SK-N-SH (cell line): Measurements from ENCODE around the gene PPP2R5B. TPM values are rescaled to one million over a fixed set of nuclear protein-coding genes. Genes with fewer than 3 reads are reported as not detected.

Source experiments
- CTCF ChIA-PET: fragments of 300-600, 350-600 bp; formaldehyde crosslinking; extraction: SDS; loops from one replicate; lab custom pipeline; 2021; lab: Yijun Ruan, JAX
- POLR2A ChIA-PET: fragments of 350-600 bp; sonication (Branson Sonifier 250); formaldehyde crosslinking; extraction: SDS; loops from one replicate; lab custom pipeline; 2020; ENCODE audit warnings: antibody characterized with exemption, inconsistent platforms; lab: Yijun Ruan, JAX
- DNase-seq: peaks from one replicate; pipeline ENCODE4 v3.0.0; 2012
- H2AFZ ChIP-seq: fragments of 200-600 bp; sonication (generic); 2 replicates; pipeline ENCODE4 v1.8.1; 2016; ENCODE audit warnings: antibody characterized with exemption, mild to moderate bottlenecking, low read depth
- H3F3A ChIP-seq: fragments of 200-600 bp; sonication (generic); replicated peaks from 2 replicates; pipeline ENCODE3; 2016; ENCODE audit warnings: antibody characterized with exemption, mild to moderate bottlenecking; ENCODE audit not compliant: insufficient read depth
- H3K27ac ChIP-seq, 2 experiments: fragments of 200-500 bp in 1 of 2; fragments of 200-600 bp in 1 of 2; sonication (Bioruptor generic) in 1 of 2; sonication (generic), shearing (Covaris generic) in 1 of 2; 2 replicates each; pipeline versions ENCODE4 v1.5.1 to v1.6.1; 2014 to 2016; ENCODE audit warnings: low read depth in 2 of 2, inconsistent platforms in 1 of 2, low read length in 1 of 2, mild to moderate bottlenecking in 1 of 2, mixed read lengths in 1 of 2
- H3K27me3 ChIP-seq: fragments of 200-600 bp; sonication (generic), shearing (Covaris generic); 2 replicates; pipeline ENCODE4 v1.6.1; 2016; ENCODE audit warnings: mixed run types; ENCODE audit not compliant: insufficient read depth
- H3K36me3 ChIP-seq, 2 experiments: fragments of 200-500 bp in 1 of 2; fragments of 200-600 bp in 1 of 2; sonication (Bioruptor generic) in 1 of 2; sonication (generic) in 1 of 2; replicated peaks in 1 of 2; 2 replicates each; pipeline versions ENCODE3 to v1.5.1; 2014 to 2016; ENCODE audit warnings: low read length in 1 of 2, mild to moderate bottlenecking in 1 of 2; ENCODE audit not compliant: insufficient read depth in 2 of 2, control insufficient read depth in 1 of 2
- H3K4me1 ChIP-seq, 2 experiments: fragments of 200-500 bp in 1 of 2; fragments of 200-600 bp in 1 of 2; sonication (Bioruptor generic) in 1 of 2; sonication (generic), shearing (Covaris generic) in 1 of 2; 2 replicates each; pipeline versions ENCODE4 v1.5.1 to v1.6.1; 2014 to 2016; ENCODE audit warnings: low read depth in 1 of 2, low read length in 1 of 2, mixed run types in 1 of 2; ENCODE audit not compliant: insufficient read depth in 2 of 2, control insufficient read depth in 1 of 2
- H3K4me2 ChIP-seq: fragments of 200-600 bp; sonication (generic), shearing (Covaris generic); 2 replicates; pipeline ENCODE4 v1.6.1; 2017; ENCODE audit warnings: mixed run types
- H3K4me3 ChIP-seq, 2 experiments: fragments of 200-500 bp in 1 of 2; fragments of 200-600 bp in 1 of 2; sonication (Bioruptor generic) in 1 of 2; sonication (generic), shearing (Covaris generic) in 1 of 2; 2 replicates each; pipeline versions ENCODE4 v1.5.1 to v1.8.1; 2014 to 2016; ENCODE audit warnings: low read depth in 2 of 2, inconsistent platforms in 1 of 2, low read length in 1 of 2, mild to moderate bottlenecking in 1 of 2, mixed read lengths in 1 of 2, moderate library complexity in 1 of 2
- H3K79me2 ChIP-seq: fragments of 200-600 bp; sonication (generic); 2 replicates; pipeline ENCODE4 v1.8.1; 2017; ENCODE audit warnings: mild to moderate bottlenecking; ENCODE audit not compliant: insufficient read depth
- H3K9ac ChIP-seq: fragments of 200-600 bp; sonication (generic); 2 replicates; pipeline ENCODE4 v1.6.1; 2017; ENCODE audit warnings: mixed run types
- H3K9me2 ChIP-seq: fragments of 200-600 bp; sonication (generic); 2 replicates; pipeline ENCODE4 v1.6.1; 2017; ENCODE audit warnings: mixed run types
- H3K9me3 ChIP-seq: fragments of 200-600 bp; sonication (generic); 2 replicates; pipeline ENCODE4 v1.6.1; 2017; ENCODE audit warnings: mixed run types, mild to moderate bottlenecking, moderate library complexity
- H4K20me1 ChIP-seq: fragments of 200-600 bp; sonication (generic); 2 replicates; pipeline ENCODE4 v1.6.1; 2017; ENCODE audit warnings: mild to moderate bottlenecking, mixed run types; ENCODE audit not compliant: insufficient read depth
- ELF1 ChIP-seq: IDR thresholded peaks from 2 replicates; pipeline ENCODE4 v1.4.0; 2012
- EP300 ChIP-seq, 2 experiments: IDR thresholded peaks; 2 replicates each; pipeline versions ENCODE4 v1.4.0 to v1.6.1; 2012; ENCODE audit warnings: borderline replicate concordance in 1 of 2, low read depth in 1 of 2, low read length in 1 of 2
- FOXM1 ChIP-seq: IDR thresholded peaks from 2 replicates; pipeline ENCODE4 v1.4.0; 2012; ENCODE audit warnings: low read depth, mild to moderate bottlenecking
- GABPA ChIP-seq: IDR thresholded peaks from 2 replicates; pipeline ENCODE4 v1.4.0; 2012; ENCODE audit warnings: low read depth, mild to moderate bottlenecking
- GATA2 ChIP-seq: sonication (generic); formaldehyde crosslinking; IDR thresholded peaks from 2 replicates; pipeline ENCODE4 v1.5.0; 2020; ENCODE audit warnings: mild to moderate bottlenecking, missing genetic modification reagents
- JUND ChIP-seq: IDR thresholded peaks from 2 replicates; pipeline ENCODE4 v1.4.0; 2012
- MXI1 ChIP-seq: IDR thresholded peaks from 2 replicates; pipeline ENCODE4 v1.6.1; 2012; ENCODE audit warnings: mild to moderate bottlenecking, low read depth, low read length, improper control_type of control experiment
- NRF1 ChIP-seq: IDR thresholded peaks from 2 replicates; pipeline ENCODE4 v1.6.1; 2012; ENCODE audit warnings: low read depth, mild to moderate bottlenecking, low read length
- RAD21 ChIP-seq: IDR thresholded peaks from 2 replicates; pipeline ENCODE4 v1.6.1; 2012; ENCODE audit warnings: mild to moderate bottlenecking, low read length
- RFX5 ChIP-seq: IDR thresholded peaks from 2 replicates; pipeline ENCODE4 v1.6.1; 2012; ENCODE audit warnings: mild to moderate bottlenecking, improper control_type of control experiment, low read length
- SIN3A ChIP-seq: IDR thresholded peaks from 2 replicates; pipeline ENCODE4 v1.6.1; 2012; ENCODE audit warnings: low read depth, mild to moderate bottlenecking, low read length, moderate library complexity, borderline replicate concordance
- SMC3 ChIP-seq: IDR thresholded peaks from 2 replicates; pipeline ENCODE4 v1.6.1; 2012; ENCODE audit warnings: low read depth, low read length, improper control_type of control experiment
- WGBS: methylation state at CpG from one replicate; pipeline ENCODE4 v1.1.6; 2017; ENCODE audit warnings: low lambda C conversion rate; 5-methylcytosine and 5-hydroxymethylcytosine counted together
- polyA plus RNA-seq, 3 experiments: library from polyadenylated mRNA; depleted of rRNA; stranded (reverse); fragments of >200 nt; gene quantifications; 2 replicates each; pipeline ENCODE4 v1.2.3, GENCODE V29; 2012
- TF ChIP-seq, protein P1 (sequence below): IDR thresholded peaks from 2 replicates; pipeline ENCODE4; 2012

PPP2R5B gene
- polyA plus RNA-seq, 1 of the 3 experiments (the other 2 are of a cell fraction) = 15.1 TPM

DNA sequence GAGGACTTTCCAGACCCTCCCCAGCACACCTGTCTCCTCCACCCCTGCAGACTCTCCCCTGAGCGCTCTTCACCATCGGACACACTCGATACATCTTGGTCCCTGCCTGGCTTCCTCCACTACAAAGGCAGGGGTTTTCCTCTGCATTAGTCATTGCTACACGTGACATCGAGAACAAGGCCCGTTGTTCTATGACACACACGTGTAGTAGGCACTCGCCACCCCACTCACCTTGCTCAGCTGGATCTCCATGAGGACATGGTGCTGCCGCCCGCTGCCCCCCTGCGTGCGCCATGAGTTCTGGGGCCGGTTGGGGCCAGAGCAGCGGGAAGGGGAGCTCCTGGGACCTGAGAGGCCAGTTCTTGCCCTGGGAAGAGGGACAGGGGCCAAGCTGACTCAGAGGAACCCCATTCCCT, 24.2 kb upstream of the PPP2R5B start:
- Histone ChIP-seq H3F3A (no peaks in the 10 kb centered on the region), H3K4me3 (no peak overlapping the region), H3K4me2 (no peak overlapping the region), H3K36me3 (peaks cover 0 to 29% of the 10 kb centered on the region in 2 experiments), H2AFZ (no peak overlapping the region), H3K9ac (no peak overlapping the region), H3K9me3 (no peaks in the 10 kb centered on the region), H3K4me1 (no peaks in the 10 kb centered on the region), H3K9me2 (no peaks in the 10 kb centered on the region), H3K79me2 (no peaks in the 10 kb centered on the region), H3K27me3 (no peaks in the 10 kb centered on the region), H4K20me1 (no peaks in the 10 kb centered on the region), H3K27ac (no peak overlapping the region)
- 82% methylated on average over 12 of the region's 14 CpGs for WGBS
- TF ChIP-seq EP300 (IDR thresholded peaks at IDR 0.05; ENCODE audit: borderline replicate concordance in 1 of 2, low read depth in 1 of 2, low read length in 1 of 2) (no peak), RAD21 (no peak), JUND (no peak), RFX5 (no peak)
- ChIA-PET POLR2A (no interaction called here), CTCF (interaction anchor here (0.7 to 26.7 kb wide), 4 partner anchors 10 to 52 kb away, joined by 3 to 530 read pairs (median 5); partner anchors contain the start of genes CDC42BPG and EHD1)
- DNase-seq = no peak

DNA sequence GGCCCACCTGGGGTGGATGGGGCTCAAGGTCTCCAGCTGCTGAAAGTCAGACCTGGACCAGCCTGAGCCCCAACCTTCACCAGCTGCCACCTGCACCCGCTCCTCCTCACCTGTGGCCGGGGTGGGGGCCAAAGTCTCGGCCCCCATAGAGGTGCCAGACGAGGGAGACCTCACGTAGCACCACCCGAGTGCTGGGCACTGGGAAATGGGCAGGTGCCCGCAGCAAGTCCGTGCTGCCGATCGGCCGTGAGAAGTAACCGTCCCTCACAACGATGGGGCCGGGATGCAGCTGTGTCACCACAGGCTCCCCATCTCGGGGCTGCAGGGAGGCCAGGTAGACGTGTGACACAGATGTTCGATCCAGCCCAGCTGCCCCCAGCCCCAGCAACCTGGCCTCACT, 23.7 kb upstream of the PPP2R5B start:
- no peaks in the 10 kb centered on the region for H3K9me3 ChIP-seq
- 91% methylated on average over 11 of the region's 17 CpGs for WGBS
- H3K79me2 ChIP-seq = no peaks in the 10 kb centered on the region
- H3K36me3 ChIP-seq = peaks cover 0 to 33% of the 10 kb centered on the region in 2 experiments
- H4K20me1 ChIP-seq = no peaks in the 10 kb centered on the region
- no peak overlapping the region for H2AFZ ChIP-seq
- H3K4me3 ChIP-seq = no peak overlapping the region
- ChIA-PET CTCF (interaction anchor here (0.7 to 1.7 kb wide), 2 partner anchors 13 to 22 kb away, joined by 3 to 7 read pairs; partner anchors contain the start of gene EHD1), POLR2A (no interaction called here)
- H3K9me2 ChIP-seq = no peaks in the 10 kb centered on the region
- H3F3A ChIP-seq = no peaks in the 10 kb centered on the region
- H3K4me2 ChIP-seq = no peak overlapping the region
- no peak overlapping the region for H3K27ac ChIP-seq
- H3K4me1 ChIP-seq = no peaks in the 10 kb centered on the region
- H3K9ac ChIP-seq = no peak overlapping the region
- no peak for DNase-seq
- no peaks in the 10 kb centered on the region for H3K27me3 ChIP-seq
- TF ChIP-seq GABPA (no peak), SIN3A (no peak), GATA2 (no peak), FOXM1 (no peak), SMC3 (no peak), ELF1 (no peak), MXI1 (no peak), NRF1 (no peak), RAD21 (no peak)
- TF ChIP-seq, protein P1, sequence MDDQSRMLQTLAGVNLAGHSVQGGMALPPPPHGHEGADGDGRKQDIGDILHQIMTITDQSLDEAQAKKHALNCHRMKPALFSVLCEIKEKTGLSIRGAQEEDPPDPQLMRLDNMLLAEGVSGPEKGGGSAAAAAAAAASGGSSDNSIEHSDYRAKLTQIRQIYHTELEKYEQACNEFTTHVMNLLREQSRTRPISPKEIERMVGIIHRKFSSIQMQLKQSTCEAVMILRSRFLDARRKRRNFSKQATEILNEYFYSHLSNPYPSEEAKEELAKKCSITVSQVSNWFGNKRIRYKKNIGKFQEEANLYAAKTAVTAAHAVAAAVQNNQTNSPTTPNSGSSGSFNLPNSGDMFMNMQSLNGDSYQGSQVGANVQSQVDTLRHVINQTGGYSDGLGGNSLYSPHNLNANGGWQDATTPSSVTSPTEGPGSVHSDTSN = no peak
